Tibial nerve (tissue), 4 donors: ENCODE results near the gene DCUN1D2. TPM values are rescaled to one million over a fixed set of nuclear protein-coding genes. Genes with fewer than 3 reads are reported as not detected.

ENCODE experiments used
- DNase-seq, 2 donors: peaks; one replicate each; pipeline ENCODE4 v3.0.0-alpha.2; 2019; ENCODE audit warnings: low spot score in 2 of 2
- H3K27ac ChIP-seq, 4 donors: fragments of 200-600 bp; sonication (generic) in 3 of 4; one replicate each; pipeline ENCODE4 v1.5.1; 2017 to 2019; ENCODE audit warnings: mild to moderate bottlenecking in 1 of 4
- H3K27me3 ChIP-seq, 2 donors: fragments of 200-600 bp; sonication (generic) in 1 of 2; one replicate each; pipeline versions ENCODE4 v1.5.1 to v1.6.0; 2017 to 2019
- H3K36me3 ChIP-seq, 3 donors: fragments of 200-600 bp; sonication (generic); one replicate each; pipeline ENCODE4 v1.5.1; 2018 to 2019
- H3K4me1 ChIP-seq, 4 donors: fragments of 200-600 bp; sonication (generic) in 3 of 4; one replicate each; pipeline ENCODE4 v1.5.1; 2017 to 2019
- H3K4me3 ChIP-seq, 4 donors: fragments of 200-600 bp; sonication (generic) in 3 of 4; one replicate each; pipeline ENCODE4 v1.5.1; 2017 to 2019; ENCODE audit warnings: mild to moderate bottlenecking in 1 of 4, moderate library complexity in 1 of 4
- H3K9me3 ChIP-seq, 4 donors: fragments of 200-600 bp; sonication (generic) in 3 of 4; one replicate each; pipeline ENCODE4 v1.5.1; 2017 to 2019
- EP300 ChIP-seq, 2 donors: sonication (generic); formaldehyde crosslinking; IDR thresholded peaks; one replicate each; pipeline ENCODE4 v1.6.1; 2017; ENCODE audit warnings: antibody characterized with exemption in 2 of 2, mild to moderate bottlenecking in 1 of 2
- POLR2A ChIP-seq, 2 donors: fragments of 450-650 bp; IDR thresholded peaks; one replicate each; pipeline ENCODE4 v1.6.1; 2017; ENCODE audit warnings: antibody characterized with exemption in 2 of 2, mild to moderate bottlenecking in 2 of 2, moderate library complexity in 2 of 2
- WGBS, 2 donors: methylation state at CpG; one replicate each; pipeline ENCODE4 v1.1.5; 2018; 5-methylcytosine and 5-hydroxymethylcytosine counted together
- total RNA-seq, 4 donors: library from RNA; depleted of rRNA; stranded (reverse); fragments of >200 nt; gene quantifications; one replicate each; pipeline ENCODE4 v1.1.0, GENCODE V29; 2016
- TF ChIP-seq, protein P1 (sequence below), 5 experiments: fragments of 200-600 bp in 3 of 5; fragments of 450-650 bp in 2 of 5; sonication (generic) in 3 of 5; IDR thresholded peaks; one replicate each; pipeline ENCODE4 v1.5.1; 2016 to 2019; ENCODE audit warnings: antibody characterized with exemption in 5 of 5, mild to moderate bottlenecking in 3 of 5, moderate library complexity in 2 of 5

DCUN1D2 gene
- total RNA-seq, 4 donors from 2014 or later, result 16.3 to 28.0 (median 21.0) TPM

DNA sequence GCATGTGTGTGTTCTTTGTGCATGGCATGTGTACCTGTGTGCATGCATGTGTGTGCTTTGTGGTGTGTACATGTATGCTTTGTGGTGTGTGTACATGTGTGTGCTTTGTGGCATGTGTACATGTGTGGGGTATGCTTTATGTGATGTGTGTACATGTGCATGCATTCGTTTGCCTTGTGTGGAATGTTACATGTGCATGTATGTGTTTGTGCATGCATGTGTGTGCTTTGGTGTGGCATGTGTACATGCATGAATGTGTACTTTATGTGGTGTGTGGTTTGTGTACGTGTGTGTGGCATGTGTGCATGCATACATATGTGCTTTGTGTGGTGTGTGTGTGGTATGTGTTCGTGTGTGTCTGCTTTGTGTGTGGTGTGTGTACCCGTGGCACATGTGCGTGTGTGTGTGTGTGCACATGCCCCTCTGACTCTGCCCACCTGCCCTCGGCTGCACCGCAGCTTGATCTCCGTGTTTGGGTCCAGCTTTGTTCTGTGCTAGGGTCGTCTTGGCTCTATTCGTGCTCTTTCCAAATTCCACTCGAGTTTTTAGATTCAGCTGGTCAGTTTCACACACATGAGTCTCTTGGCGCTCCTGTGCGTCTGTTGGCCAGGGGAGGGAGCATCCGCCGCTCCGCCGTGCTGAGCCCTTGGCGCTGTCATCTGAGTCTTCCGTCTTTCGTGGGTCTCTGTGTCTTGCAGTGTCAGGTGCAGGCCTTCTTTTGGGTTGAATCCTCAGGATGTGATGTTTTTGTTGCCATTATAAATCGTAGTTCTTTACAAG is 47.6 kb upstream of the DCUN1D2 start:
- DNase-seq, result no peak
- Histone ChIP-seq H3K36me3 (peaks cover 0 to 88% (median 0%) of the 10 kb centered on the region in 3 donors), H3K9me3 (no peaks in the 10 kb centered on the region), H3K27ac (no peak overlapping the region), H3K4me1 (no peaks in the 10 kb centered on the region), H3K27me3 (no peaks in the 10 kb centered on the region), H3K4me3 (no peak overlapping the region)
- WGBS, 2 donors, result 93 to 95% methylated on average over 21 of the region's 21 CpGs
- TF ChIP-seq, protein P1, sequence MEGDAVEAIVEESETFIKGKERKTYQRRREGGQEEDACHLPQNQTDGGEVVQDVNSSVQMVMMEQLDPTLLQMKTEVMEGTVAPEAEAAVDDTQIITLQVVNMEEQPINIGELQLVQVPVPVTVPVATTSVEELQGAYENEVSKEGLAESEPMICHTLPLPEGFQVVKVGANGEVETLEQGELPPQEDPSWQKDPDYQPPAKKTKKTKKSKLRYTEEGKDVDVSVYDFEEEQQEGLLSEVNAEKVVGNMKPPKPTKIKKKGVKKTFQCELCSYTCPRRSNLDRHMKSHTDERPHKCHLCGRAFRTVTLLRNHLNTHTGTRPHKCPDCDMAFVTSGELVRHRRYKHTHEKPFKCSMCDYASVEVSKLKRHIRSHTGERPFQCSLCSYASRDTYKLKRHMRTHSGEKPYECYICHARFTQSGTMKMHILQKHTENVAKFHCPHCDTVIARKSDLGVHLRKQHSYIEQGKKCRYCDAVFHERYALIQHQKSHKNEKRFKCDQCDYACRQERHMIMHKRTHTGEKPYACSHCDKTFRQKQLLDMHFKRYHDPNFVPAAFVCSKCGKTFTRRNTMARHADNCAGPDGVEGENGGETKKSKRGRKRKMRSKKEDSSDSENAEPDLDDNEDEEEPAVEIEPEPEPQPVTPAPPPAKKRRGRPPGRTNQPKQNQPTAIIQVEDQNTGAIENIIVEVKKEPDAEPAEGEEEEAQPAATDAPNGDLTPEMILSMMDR (IDR thresholded peaks at IDR 0.05), result no peak
- no peak for TF ChIP-seq EP300 (IDR thresholded peaks at IDR 0.05)
- no peak for TF ChIP-seq POLR2A (IDR thresholded peaks at IDR 0.05)

DNA sequence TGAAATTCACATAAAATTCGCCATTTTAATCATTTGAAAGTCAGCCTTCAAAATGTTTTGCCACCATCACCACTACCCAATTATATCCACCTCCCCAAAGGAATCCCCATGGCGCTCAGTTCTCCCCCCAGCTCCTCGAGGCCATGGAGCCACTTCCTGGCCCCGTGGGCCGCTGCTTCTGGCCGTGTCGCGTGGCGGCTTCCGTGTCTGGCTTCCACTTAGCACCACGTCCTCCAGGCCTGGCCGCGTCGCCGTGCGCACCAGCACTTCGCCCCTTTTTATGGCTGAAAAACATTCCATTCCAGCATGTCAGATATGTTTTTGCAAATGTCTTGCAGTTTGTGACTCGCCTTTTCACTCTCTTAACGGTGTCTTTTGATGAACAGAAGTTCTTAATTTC is 46.7 kb upstream of the DCUN1D2 start:
- no peak overlapping the region for H3K4me3 ChIP-seq
- no peaks in the 10 kb centered on the region for H3K27me3 ChIP-seq
- H3K27ac ChIP-seq, result no peak overlapping the region
- no peak for DNase-seq
- H3K36me3 ChIP-seq, result peaks cover 0 to 88% (median 0%) of the 10 kb centered on the region in 3 donors
- 93% methylated on average over 19 of the region's 19 CpGs for WGBS, 2 donors
- TF ChIP-seq EP300 (IDR thresholded peaks at IDR 0.05), result no peak
- H3K4me1 ChIP-seq, result no peaks in the 10 kb centered on the region
- no peaks in the 10 kb centered on the region for H3K9me3 ChIP-seq

DNA sequence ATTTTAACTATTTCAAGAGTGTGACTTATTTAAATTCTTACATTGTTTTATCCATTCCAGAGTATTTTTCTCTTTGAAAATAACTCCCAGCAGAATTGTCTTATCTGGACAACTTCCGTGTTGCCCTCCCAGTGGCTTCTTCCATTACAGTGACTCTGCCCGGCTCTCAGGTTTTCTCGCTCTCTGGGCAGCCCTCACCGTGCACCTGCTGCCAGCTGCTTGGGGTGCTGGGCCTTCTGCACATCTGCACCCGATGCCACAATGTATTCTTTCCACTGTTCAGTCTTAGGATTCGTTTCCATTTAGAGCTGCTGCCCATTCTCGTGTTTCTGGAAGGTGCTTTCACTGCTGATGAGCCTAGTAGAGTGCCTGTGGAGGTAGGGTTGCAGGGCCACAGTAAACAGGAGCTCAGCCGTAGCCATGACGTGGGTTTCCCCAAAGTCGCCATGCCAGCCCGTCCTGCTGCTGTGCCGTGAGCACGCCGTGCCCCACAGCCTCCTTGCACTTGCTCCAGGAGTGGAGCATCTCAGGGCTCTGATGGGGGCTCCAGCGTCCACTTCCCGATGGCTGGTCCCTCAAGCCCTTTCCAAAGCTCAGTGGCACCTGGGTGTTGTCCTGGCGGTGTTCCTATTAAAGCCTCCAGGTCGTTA is 46.1 kb upstream of the DCUN1D2 start:
- WGBS, 2 donors, result 93% methylated on average over 18 of the region's 18 CpGs
- Histone ChIP-seq H3K27me3 (no peaks in the 10 kb centered on the region), H3K36me3 (peaks cover 0 to 93% (median 0%) of the 10 kb centered on the region in 3 donors), H3K9me3 (no peaks in the 10 kb centered on the region), H3K4me1 (no peaks in the 10 kb centered on the region), H3K27ac (no peak overlapping the region), H3K4me3 (no peak overlapping the region)
- DNase-seq, result no peak
- TF ChIP-seq POLR2A (IDR thresholded peaks at IDR 0.05), result no peak

DNA sequence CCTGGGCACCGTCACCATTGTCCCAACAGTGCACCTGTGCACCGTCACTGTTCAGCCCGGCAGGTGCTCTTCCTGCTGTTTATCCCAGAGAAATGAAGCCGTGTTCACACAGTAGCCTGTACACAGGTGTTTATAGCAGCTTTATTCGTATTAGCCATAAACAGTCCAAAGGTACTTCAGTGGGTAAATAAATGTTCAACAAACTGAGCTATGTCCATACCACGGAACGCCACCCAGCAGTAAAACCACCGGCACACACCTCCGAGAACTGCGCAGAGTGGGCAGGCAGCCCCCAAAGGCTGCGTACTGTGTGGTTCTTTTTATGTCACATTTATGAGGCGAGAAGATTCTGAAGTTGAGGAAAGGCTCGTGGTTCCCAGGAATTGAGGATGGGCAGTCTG is 44.9 kb upstream of the DCUN1D2 start:
- no peak for TF ChIP-seq POLR2A (IDR thresholded peaks at IDR 0.05)
- no peak for TF ChIP-seq EP300 (IDR thresholded peaks at IDR 0.05)
- TF ChIP-seq, protein P1 (IDR thresholded peaks at IDR 0.05), result no peak
- H3K4me1 ChIP-seq, result no peaks in the 10 kb centered on the region
- WGBS, 2 donors, result 94 to 96% methylated on average over 13 of the region's 13 CpGs
- no peak for DNase-seq
- no peaks in the 10 kb centered on the region for H3K27me3 ChIP-seq
- no peak overlapping the region for H3K27ac ChIP-seq
- no peaks in the 10 kb centered on the region for H3K9me3 ChIP-seq
- no peak overlapping the region for H3K4me3 ChIP-seq
- peaks cover 0 to 94% (median 0%) of the 10 kb centered on the region in 3 donors for H3K36me3 ChIP-seq

DNA sequence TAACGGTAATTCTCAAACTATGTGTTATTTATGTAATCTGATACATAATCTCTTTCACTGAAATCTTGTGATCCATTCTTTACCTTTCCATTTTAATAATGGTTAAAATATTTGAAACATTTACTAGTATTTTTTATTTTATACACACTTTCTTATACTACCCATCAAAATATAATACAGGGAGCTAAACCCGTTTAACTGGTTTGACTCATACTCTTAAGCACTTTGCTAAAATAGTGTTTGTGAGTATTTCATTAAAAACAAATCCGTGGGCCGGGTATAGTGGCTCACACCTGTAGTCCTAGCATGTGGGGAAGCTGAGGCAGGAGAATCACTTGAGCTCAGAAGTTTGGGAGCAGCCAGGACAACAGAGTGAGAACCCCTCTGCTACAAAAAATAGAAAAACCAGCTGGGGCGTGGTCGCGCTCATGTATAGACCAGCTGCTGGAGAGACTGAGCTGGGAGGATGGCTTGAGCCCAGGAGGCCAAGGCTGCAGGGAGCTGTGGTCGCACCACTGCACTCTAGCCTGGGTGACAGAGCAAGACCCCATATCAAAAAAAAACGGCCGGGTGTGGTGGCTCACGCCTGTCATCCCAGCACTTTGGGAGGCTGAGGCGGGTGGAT is 43.8 kb upstream of the DCUN1D2 start:
- Histone ChIP-seq H3K36me3 (peaks cover 0 to 93% (median 0%) of the 10 kb centered on the region in 3 donors), H3K4me1 (no peaks in the 10 kb centered on the region), H3K27ac (no peak overlapping the region), H3K9me3 (no peaks in the 10 kb centered on the region), H3K27me3 (no peaks in the 10 kb centered on the region), H3K4me3 (no peak overlapping the region)
- 96 to 97% methylated on average over 12 of the region's 12 CpGs for WGBS, 2 donors
- no peak for DNase-seq
- TF ChIP-seq EP300 (IDR thresholded peaks at IDR 0.05) (no peak), POLR2A (IDR thresholded peaks at IDR 0.05) (no peak)
- TF ChIP-seq, protein P1 (IDR thresholded peaks at IDR 0.05), result no peak
